Prostate gland (tissue), 2 donors: Measurements from ENCODE around the gene ZNF274. TPM values are rescaled to one million over a fixed set of nuclear protein-coding genes. Genes with fewer than 3 reads are reported as not detected.

Experiments
- DNase-seq: peaks from one replicate; pipeline ENCODE4 v3.0.0-alpha.2; 2019; ENCODE audit warnings: low spot score
- H3K27ac ChIP-seq, 2 donors: fragments of 200-600 bp; sonication (generic); 2 replicates each; pipeline ENCODE4 v1.5.1; 2017 to 2019
- H3K27me3 ChIP-seq: fragments of 200-600 bp; sonication (generic); replicated peaks from 2 replicates; pipeline ENCODE4 v1.5.1; 2019; ENCODE audit not compliant: insufficient read depth
- H3K36me3 ChIP-seq, 2 donors: fragments of 200-600 bp; sonication (generic); 1 replicate in 1 of 2; 2 replicates in 1 of 2; pipeline versions ENCODE4 v1.5.1 to v1.8.1; 2017 to 2019
- H3K4me1 ChIP-seq: fragments of 200-600 bp; sonication (generic); replicated peaks from 2 replicates; pipeline ENCODE4 v1.5.1; 2019
- H3K4me3 ChIP-seq, 2 donors: fragments of 200-600 bp; sonication (generic); 2 replicates each; pipeline ENCODE4 v1.5.1; 2017 to 2019
- H3K9me3 ChIP-seq: fragments of 200-600 bp; sonication (generic); 2 replicates; pipeline ENCODE4 v1.5.1; 2017
- CTCF ChIP-seq, 4 experiments: fragments of 200-600 bp in 2 of 4; fragments of 450-650 bp in 2 of 4; sonication (generic) in 2 of 4; IDR thresholded peaks; 1 replicate in 3 of 4; 2 replicates in 1 of 4; pipeline ENCODE4 v1.5.1; 2016 to 2019; ENCODE audit warnings: antibody characterized with exemption in 4 of 4, mild to moderate bottlenecking in 2 of 4, moderate library complexity in 2 of 4
- POLR2A ChIP-seq: fragments of 450-650 bp; IDR thresholded peaks from one replicate; pipeline ENCODE4 v1.6.1; 2016; ENCODE audit warnings: antibody characterized with exemption, mild to moderate bottlenecking
- POLR2AphosphoS5 ChIP-seq: sonication (generic); formaldehyde crosslinking; IDR thresholded peaks from one replicate; pipeline ENCODE4 v1.6.1; 2017; ENCODE audit warnings: antibody characterized with exemption
- WGBS: methylation state at CpG from one replicate; pipeline ENCODE4 v1.1.5; 2018; 5-methylcytosine and 5-hydroxymethylcytosine counted together
- intact Hi-C: fragments of 100-400 bp; cut with DNase I; formaldehyde crosslinking; loops from one replicate; pipeline ENCODE4 v1.14.2; 2022
- total RNA-seq, 2 donors: library from RNA; depleted of rRNA; stranded (reverse); fragments of >200 nt; gene quantifications; one replicate each; pipeline ENCODE4 v1.1.0, GENCODE V29; 2016

Gene ZNF274
- total RNA-seq, 2 donors from 2014 or later: 34.5 to 34.7 TPM

DNA sequence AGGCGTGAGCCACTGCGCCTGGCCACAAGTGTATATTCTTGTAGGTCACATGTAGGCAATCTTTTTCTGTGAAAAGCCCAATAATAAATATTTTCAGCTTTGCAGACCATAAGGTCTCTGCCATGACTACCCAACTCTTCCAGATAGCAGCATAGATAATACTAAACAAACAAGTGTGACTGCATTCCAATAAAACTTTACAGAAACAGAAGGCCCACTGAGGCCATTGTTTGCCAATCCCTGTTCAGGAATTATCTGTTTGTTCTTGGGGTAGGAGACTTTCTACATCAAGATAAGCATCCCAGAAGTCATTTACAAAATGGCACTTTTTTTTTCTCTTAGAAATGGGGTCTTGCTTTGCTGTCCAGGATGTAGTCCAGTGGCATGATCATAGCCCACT is 29.5 kb upstream of the ZNF274 start:
- WGBS: 62% methylated on average over 2 of the region's 2 CpGs
- H3K36me3 ChIP-seq: no peaks in the 10 kb centered on the region
- intact Hi-C loops: loop anchor here (10.0 kb wide), 1 partner anchor 579 kb away; the partner anchor contains the start of gene ZNF416
- no peaks in the 10 kb centered on the region for H3K27me3 ChIP-seq
- TF ChIP-seq POLR2A (no peak), POLR2AphosphoS5 (no peak), CTCF (IDR thresholded peaks at IDR 0.05) (no peak)
- no peak for DNase-seq
- H3K9me3 ChIP-seq: no peaks in the 10 kb centered on the region
- H3K27ac ChIP-seq: no peak overlapping the region
- peaks cover 5% of the 10 kb centered on the region for H3K4me1 ChIP-seq
- H3K4me3 ChIP-seq: no peak overlapping the region

GRCh38 chr19:58154287-58154678 is 28.6 kb upstream of the ZNF274 start:
- Histone ChIP-seq H3K36me3 (no peaks in the 10 kb centered on the region), H3K27me3 (no peaks in the 10 kb centered on the region), H3K4me1 (peaks cover 5% of the 10 kb centered on the region), H3K9me3 (no peaks in the 10 kb centered on the region), H3K27ac (peak overlapping the region; percentile 81 to 89), H3K4me3 (peak overlapping the region; percentile 79 to 87)
- WGBS: 3% methylated on average over 12 of the region's 12 CpGs
- TF ChIP-seq POLR2A (no peak), POLR2AphosphoS5 (no peak), CTCF (IDR thresholded peaks at IDR 0.05) (no peak)
- DNase-seq: peak; percentile 12
- intact Hi-C loops: loop anchor here (10.0 kb wide), 1 partner anchor 579 kb away; the partner anchor contains the start of gene ZNF416

DNA sequence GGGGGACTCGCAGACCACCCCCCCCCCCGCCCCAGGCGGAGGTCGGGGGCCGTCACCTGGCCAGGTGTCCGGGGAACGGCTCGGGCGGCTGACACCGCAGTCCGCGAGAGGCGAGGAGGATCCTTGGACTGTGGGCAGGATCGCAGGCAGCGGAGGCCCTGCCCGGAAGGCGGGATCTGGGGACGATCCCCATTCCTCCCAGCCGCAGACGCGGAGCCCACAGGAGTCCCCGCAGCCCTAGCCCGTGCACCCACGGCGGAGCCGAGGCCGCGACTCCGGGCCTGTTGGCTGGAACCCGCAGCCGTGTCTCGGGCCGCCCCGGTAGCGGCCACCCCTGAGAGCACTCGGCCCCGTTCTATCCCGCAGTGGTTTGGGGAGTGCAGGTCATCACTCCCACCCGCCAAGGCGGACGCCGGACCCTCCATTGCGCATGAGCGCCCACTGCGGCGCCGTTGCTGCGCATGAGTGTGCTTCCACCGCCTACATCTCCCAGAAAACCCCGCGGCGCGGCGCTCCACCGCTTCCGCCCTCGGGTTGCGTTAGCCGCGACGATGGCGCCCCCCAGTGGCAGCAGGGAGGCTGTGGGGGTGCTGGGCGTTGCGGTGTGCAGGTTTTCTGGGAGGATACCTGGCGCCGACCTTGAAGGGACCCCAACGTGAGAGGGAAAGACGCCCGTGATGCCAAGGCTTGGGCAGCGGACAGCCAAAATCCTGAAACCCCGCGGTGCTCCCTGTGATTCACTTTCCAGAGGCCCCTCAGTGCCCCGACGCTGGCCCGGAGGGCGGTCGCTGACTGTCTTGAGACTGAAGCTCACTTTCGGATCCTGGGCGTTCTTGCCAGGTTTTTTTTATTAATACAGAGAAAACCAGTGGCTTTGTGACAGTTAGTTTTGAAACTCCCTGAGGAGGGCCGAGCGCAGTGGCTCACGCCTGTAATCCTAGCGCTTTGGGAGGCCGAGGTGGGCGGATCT is 27.9 kb upstream of the ZNF274 start:
- intact Hi-C loops: loop anchor here (1.0 to 10.0 kb wide), 5 partner anchors 134 to 1053 kb away; partner anchors contain the start of genes ZNF416 and ZNF606
- peak overlapping the region; percentile 79 to 87 for H3K4me3 ChIP-seq
- peaks cover 5% of the 10 kb centered on the region for H3K4me1 ChIP-seq
- peak; percentile 95 for DNase-seq
- H3K27ac ChIP-seq: peak overlapping the region; percentile 81 to 89
- 3% methylated on average over 72 of the region's 85 CpGs for WGBS
- H3K36me3 ChIP-seq: no peaks in the 10 kb centered on the region
- TF ChIP-seq POLR2AphosphoS5 (peak; percentile 98), POLR2A (peak; percentile 72), CTCF (IDR thresholded peaks at IDR 0.05) (peak; percentile 98 to 100 (median 99))
- no peaks in the 10 kb centered on the region for H3K9me3 ChIP-seq
- H3K27me3 ChIP-seq: no peaks in the 10 kb centered on the region

DNA sequence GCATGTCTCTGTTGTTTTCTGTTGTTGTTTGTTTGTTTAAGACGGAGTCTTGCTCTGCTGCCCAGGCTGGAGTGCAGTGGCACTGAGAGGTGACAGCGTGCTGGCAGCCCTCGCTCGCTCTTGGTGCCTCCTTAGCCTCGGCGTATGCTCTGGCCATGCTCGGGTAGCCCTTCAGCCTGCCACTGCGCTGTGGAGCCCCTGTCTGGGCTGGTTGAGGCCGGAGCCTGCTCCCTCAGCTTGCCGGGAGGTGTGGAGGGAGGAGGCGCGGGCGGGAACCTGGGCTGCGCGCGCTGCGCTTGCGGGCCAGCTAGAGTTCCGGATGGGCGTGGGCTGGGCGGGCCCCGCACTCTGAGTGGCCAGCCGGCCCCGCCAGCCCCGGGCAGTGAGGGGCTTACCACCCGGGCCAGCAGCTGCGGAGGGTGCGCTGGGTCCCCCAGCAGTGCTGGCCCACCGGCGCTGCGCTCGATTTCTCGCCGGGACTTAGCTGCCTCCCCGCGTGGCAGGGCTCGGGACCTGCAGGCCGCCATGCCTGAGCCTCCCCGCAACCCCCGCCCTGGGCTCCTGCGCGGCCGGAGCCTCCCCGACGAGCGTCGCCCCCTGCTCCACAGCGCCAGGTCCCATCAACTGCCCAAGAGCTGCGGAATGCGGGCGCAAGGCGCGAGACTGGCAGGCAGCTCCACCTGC is 25.7 kb upstream of the ZNF274 start:
- intact Hi-C loops: loop anchor here (5.0 to 10.0 kb wide), 4 partner anchors 155 to 1055 kb away; partner anchors contain the start of genes ZNF416 and ZNF606
- no peaks in the 10 kb centered on the region for H3K27me3 ChIP-seq
- TF ChIP-seq POLR2A (no peak), POLR2AphosphoS5 (no peak), CTCF (IDR thresholded peaks at IDR 0.05) (no peak)
- peaks cover 5% of the 10 kb centered on the region for H3K4me1 ChIP-seq
- H3K4me3 ChIP-seq: no peak overlapping the region
- no peak overlapping the region for H3K27ac ChIP-seq
- H3K9me3 ChIP-seq: no peaks in the 10 kb centered on the region
- no peaks in the 10 kb centered on the region for H3K36me3 ChIP-seq
- no peak for DNase-seq
- 93% methylated on average over 49 of the region's 53 CpGs for WGBS
